Esophagus squamous epithelium (tissue), 5 donors: ENCODE data around the gene MRPL37. TPM values are rescaled to one million over a fixed set of nuclear protein-coding genes. Genes with fewer than 3 reads are reported as not detected.

Experiments used
- DNase-seq: peaks from one replicate; lab custom pipeline; 2025; lab: John Stamatoyannopoulos, UW
- H3K27ac ChIP-seq, 4 donors: fragments of 200-600 bp; sonication (generic); one replicate each; pipeline ENCODE4 v1.5.1; 2016 to 2019; ENCODE audit warnings: mild to moderate bottlenecking in 1 of 4
- H3K27me3 ChIP-seq, 4 donors: fragments of 200-600 bp; sonication (generic); 1 replicate in 3 of 4; 2 replicates in 1 of 4; pipeline versions ENCODE4 v1.5.1 to v1.6.0; 2017 to 2021; ENCODE audit warnings: antibody characterized with exemption in 1 of 4
- H3K36me3 ChIP-seq, 3 donors: fragments of 200-600 bp; sonication (generic); one replicate each; pipeline ENCODE4 v1.5.1; 2016 to 2019
- H3K4me1 ChIP-seq, 3 donors: fragments of 200-600 bp; sonication (generic); one replicate each; pipeline ENCODE4 v1.5.1; 2017 to 2019
- H3K4me3 ChIP-seq, 4 donors: fragments of 200-600 bp; sonication (generic); 1 replicate in 3 of 4; 2 replicates in 1 of 4; pipeline ENCODE4 v1.5.1; 2016 to 2019; ENCODE audit warnings: mild to moderate bottlenecking in 2 of 4, moderate library complexity in 1 of 4
- H3K9me3 ChIP-seq, 3 donors: fragments of 200-600 bp; sonication (generic); one replicate each; pipeline ENCODE4 v1.5.1; 2016 to 2019
- POLR2A ChIP-seq, 4 donors: fragments of 450-650 bp; IDR thresholded peaks; one replicate each; pipeline ENCODE4 v1.6.1; 2017; ENCODE audit warnings: antibody characterized with exemption in 4 of 4, mild to moderate bottlenecking in 4 of 4, moderate library complexity in 3 of 4
- WGBS, 2 donors: methylation state at CpG; one replicate each; pipeline ENCODE4 v1.1.5; 2018; 5-methylcytosine and 5-hydroxymethylcytosine counted together
- intact Hi-C: fragments of 100-400 bp; cut with DNase I; formaldehyde crosslinking; loops from one replicate; pipeline ENCODE4 v1.15.0; 2022
- total RNA-seq, 4 donors: library from RNA; depleted of rRNA; stranded (reverse); fragments of >200 nt; gene quantifications; one replicate each; pipeline ENCODE4 v1.1.0, GENCODE V29; 2016
- TF ChIP-seq, protein P1 (sequence below), 6 experiments: fragments of 450-650 bp in 4 of 6; fragments of 200-600 bp in 2 of 6; sonication (generic) in 2 of 6; IDR thresholded peaks; one replicate each; pipeline ENCODE4 v1.5.1; 2016 to 2019; ENCODE audit warnings: antibody characterized with exemption in 6 of 6, mild to moderate bottlenecking in 4 of 6, moderate library complexity in 4 of 6
- donor health status: DM: yes; HTN: yes; CAD: no.

MRPL37 gene
- total RNA-seq, 4 donors from 2014 or later: 63.1 to 101 (median 79.3) TPM

DNA sequence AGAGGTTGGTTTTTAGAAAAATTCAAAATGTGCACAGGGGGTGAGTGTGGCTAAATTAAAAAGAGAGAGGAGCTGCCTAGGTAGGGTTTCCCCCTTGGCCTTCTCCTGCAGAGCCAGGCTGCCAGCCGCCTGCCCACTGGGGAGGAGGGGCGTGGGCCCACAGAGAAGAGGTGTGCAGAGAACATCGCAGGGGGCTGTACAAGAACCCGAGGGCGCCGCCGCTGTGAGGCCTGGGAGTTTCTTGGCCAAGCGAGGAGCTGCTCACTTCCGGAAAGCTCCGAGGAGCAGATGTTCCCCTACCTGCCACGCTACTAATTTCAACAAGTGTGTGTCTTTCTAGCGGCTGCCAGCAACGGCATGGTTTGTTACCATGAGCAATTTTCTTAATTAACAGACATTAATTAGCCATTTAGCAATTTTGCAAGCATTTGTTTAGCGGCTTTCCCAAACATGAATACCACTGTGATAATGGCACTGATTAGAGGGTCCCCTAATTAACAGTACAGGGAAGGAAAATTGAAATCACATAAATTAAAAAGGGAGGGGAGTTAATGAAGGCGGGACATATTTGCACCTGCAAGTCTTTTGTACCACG is 59.7 kb downstream of the MRPL37 start:
- H3K27ac ChIP-seq: no peak overlapping the region
- no peaks in the 10 kb centered on the region for H3K9me3 ChIP-seq
- H3K4me1 ChIP-seq: peaks cover 0 to 24% (median 18%) of the 10 kb centered on the region in 3 donors
- no peak overlapping the region for H3K4me3 ChIP-seq
- peaks cover 0 to 56% (median 0%) of the 10 kb centered on the region in 3 donors for H3K36me3 ChIP-seq
- intact Hi-C loops: no loop called here
- 87 to 88% methylated on average over 10 to 15 of the region's 16 CpGs for WGBS, 2 donors
- no peak for DNase-seq
- H3K27me3 ChIP-seq: no peaks in the 10 kb centered on the region
- TF ChIP-seq, protein P1, sequence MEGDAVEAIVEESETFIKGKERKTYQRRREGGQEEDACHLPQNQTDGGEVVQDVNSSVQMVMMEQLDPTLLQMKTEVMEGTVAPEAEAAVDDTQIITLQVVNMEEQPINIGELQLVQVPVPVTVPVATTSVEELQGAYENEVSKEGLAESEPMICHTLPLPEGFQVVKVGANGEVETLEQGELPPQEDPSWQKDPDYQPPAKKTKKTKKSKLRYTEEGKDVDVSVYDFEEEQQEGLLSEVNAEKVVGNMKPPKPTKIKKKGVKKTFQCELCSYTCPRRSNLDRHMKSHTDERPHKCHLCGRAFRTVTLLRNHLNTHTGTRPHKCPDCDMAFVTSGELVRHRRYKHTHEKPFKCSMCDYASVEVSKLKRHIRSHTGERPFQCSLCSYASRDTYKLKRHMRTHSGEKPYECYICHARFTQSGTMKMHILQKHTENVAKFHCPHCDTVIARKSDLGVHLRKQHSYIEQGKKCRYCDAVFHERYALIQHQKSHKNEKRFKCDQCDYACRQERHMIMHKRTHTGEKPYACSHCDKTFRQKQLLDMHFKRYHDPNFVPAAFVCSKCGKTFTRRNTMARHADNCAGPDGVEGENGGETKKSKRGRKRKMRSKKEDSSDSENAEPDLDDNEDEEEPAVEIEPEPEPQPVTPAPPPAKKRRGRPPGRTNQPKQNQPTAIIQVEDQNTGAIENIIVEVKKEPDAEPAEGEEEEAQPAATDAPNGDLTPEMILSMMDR (IDR thresholded peaks at IDR 0.05): no peak
- TF ChIP-seq POLR2A (IDR thresholded peaks at IDR 0.05): no peak

DNA sequence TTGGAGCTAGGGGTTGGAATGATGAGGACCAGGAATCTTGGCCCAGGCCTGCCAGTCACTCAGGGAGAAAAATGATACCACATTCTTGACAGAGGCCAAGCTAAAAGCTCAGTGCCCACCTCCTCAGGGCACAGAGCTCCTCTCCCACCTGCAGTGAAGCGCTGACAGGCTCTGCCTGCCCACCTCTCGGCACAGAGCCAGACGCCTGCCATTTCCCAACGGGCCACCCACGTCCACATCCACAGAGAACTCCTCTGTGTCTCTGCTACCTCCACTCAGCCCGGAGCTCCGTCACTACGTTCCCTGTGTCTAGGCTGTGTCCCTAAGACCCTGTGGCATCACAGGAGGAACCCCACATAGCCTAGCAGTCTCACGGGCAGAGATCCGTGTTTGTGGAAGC is 60.8 kb downstream of the MRPL37 start:
- peaks cover 0 to 29% (median 18%) of the 10 kb centered on the region in 3 donors for H3K4me1 ChIP-seq
- no peak for DNase-seq
- TF ChIP-seq, protein P1 (IDR thresholded peaks at IDR 0.05): no peak
- 86% methylated on average over 8 of the region's 10 CpGs; no CpG with 5 or more reads in 1 of the 2 donors for WGBS, 2 donors
- H3K9me3 ChIP-seq: no peaks in the 10 kb centered on the region
- H3K27me3 ChIP-seq: no peaks in the 10 kb centered on the region
- intact Hi-C loops: no loop called here
- no peak overlapping the region for H3K27ac ChIP-seq
- peaks cover 0 to 52% (median 0%) of the 10 kb centered on the region in 3 donors for H3K36me3 ChIP-seq
- no peak overlapping the region for H3K4me3 ChIP-seq

DNA sequence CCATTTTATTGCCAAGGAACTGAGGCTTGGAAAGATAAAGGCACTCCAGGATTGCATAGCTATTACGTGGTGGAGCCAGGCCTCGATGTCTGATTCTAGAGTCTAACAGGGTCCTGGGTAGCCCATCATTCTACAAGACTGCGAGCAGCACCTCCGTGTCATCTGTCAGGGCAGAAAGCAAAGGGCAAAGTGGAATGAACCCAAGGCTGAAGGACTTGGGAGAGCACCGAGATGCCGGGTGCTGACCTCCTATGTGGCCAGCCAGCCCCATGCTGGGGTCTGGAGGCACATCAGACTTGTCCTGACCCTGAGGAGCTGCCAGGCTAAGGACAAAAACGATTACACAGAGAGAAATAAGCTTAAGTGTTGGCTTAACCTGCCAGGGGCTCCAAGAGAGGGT is 62.3 kb downstream of the MRPL37 start:
- TF ChIP-seq, protein P1 (IDR thresholded peaks at IDR 0.05): no peak
- no peak for TF ChIP-seq POLR2A (IDR thresholded peaks at IDR 0.05)
- Histone ChIP-seq H3K36me3 (peaks cover 0 to 42% (median 0%) of the 10 kb centered on the region in 3 donors), H3K27me3 (no peaks in the 10 kb centered on the region), H3K9me3 (no peaks in the 10 kb centered on the region), H3K4me1 (peaks cover 0 to 35% (median 18%) of the 10 kb centered on the region in 3 donors), H3K27ac (no peak overlapping the region), H3K4me3 (no peak overlapping the region)
- intact Hi-C loops: no loop called here
- DNase-seq: no peak
- 82 to 88% methylated on average over 3 to 6 of the region's 7 CpGs for WGBS, 2 donors

DNA sequence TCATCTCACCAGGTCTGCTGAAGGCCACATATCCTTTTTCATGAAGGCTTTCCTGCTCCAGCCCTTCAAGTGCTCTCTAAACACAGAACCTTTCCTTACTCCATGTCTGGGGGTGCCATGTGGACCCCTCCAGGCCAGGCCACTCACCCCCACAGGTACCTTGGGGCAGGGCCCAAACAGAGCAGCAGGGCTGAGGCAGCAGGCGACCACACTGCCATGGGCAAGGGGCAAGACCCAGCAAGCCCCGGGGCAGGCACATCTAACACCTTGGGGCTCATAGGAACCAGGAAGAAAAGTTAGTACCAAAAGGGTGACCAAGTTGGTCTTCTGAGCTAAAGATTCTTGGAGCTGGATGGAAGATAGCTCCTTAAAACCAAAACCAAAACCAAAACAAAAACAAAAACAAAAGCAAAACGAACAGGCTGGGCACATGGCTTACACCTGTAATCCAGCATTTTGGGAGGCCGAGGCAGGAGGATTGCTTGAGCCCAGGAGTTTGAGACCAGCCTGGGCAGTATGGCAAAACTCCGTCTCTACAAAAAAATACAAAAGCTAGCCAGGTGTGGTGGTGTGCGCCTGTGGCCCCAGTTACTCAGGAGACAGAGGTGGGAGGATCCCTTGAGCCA is 63.7 kb downstream of the MRPL37 start:
- H3K36me3 ChIP-seq: peaks cover 0 to 29% (median 0%) of the 10 kb centered on the region in 3 donors
- H3K27ac ChIP-seq: peak overlapping the region in 2 of 4 donors; percentile 14 to 39
- no peaks in the 10 kb centered on the region for H3K9me3 ChIP-seq
- DNase-seq: no peak
- H3K27me3 ChIP-seq: no peaks in the 10 kb centered on the region
- intact Hi-C loops: no loop called here
- 48 to 50% methylated on average over 5 of the region's 6 CpGs for WGBS, 2 donors
- peaks cover 0 to 50% (median 22%) of the 10 kb centered on the region in 3 donors for H3K4me1 ChIP-seq
- no peak for TF ChIP-seq POLR2A (IDR thresholded peaks at IDR 0.05)
- TF ChIP-seq, protein P1 (IDR thresholded peaks at IDR 0.05): no peak
- no peak overlapping the region for H3K4me3 ChIP-seq

DNA sequence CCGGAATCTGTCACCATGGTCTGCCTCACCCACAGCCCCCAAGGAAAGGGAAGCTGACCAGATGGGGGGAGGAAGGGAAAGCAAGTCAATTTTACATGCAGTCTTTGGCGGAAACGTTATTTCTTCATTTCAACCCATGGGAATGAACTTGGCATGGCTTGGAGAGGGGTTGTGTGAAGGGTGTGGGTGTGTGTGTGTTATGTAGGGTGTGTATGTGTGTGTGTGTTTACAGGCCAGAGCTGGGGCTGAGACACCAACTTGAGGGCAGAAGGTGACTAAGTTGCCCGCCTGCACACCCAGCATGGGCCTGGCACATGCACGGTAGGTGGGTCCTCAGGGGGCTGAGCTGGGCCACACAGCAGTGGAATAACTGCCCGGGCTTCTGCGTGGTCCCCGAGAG is 65.2 kb downstream of the MRPL37 start:
- H3K4me1 ChIP-seq: peaks cover 0 to 62% (median 22%) of the 10 kb centered on the region in 3 donors

More for the DNA sequence above, 65.2 kb downstream of the MRPL37 start:
- H3K27ac ChIP-seq: no peak overlapping the region
- no peak for DNase-seq
- H3K36me3 ChIP-seq: peaks cover 0 to 24% (median 0%) of the 10 kb centered on the region in 3 donors
- 78 to 81% methylated on average over 4 to 7 of the region's 8 CpGs for WGBS, 2 donors
- TF ChIP-seq POLR2A (IDR thresholded peaks at IDR 0.05): no peak
- TF ChIP-seq, protein P1 (IDR thresholded peaks at IDR 0.05): no peak
- H3K4me3 ChIP-seq: no peak overlapping the region
- intact Hi-C loops: no loop called here
- no peaks in the 10 kb centered on the region for H3K27me3 ChIP-seq
- H3K9me3 ChIP-seq: no peaks in the 10 kb centered on the region
